GM21423 (cell line): ENCODE results near the gene PFKP.
"Not testable (repeated sequence)": the region's sequence is repeated elsewhere in the genome, so short reads cannot be mapped to it uniquely, and the experiment has no call there.

Experiments used
- ATAC-seq: cut with Tn5 transposase; IDR thresholded peaks from one replicate; pipeline ENCODE4 v1.9.1; 2021; ENCODE audit warnings: mild to moderate bottlenecking, moderate library complexity; ENCODE audit not compliant: unreplicated experiment

PFKP gene

GRCh38 chr10:3095373-3096139, 28.2 kb downstream of the PFKP start:
- peak; percentile 64 for ATAC-seq

GRCh38 chr10:3096149-3096548, 28.8 kb downstream of the PFKP start:
- no peak for ATAC-seq

- ATAC-seq = no peak
Observed at GRCh38 chr10:3097160-3097559, 29.8 kb downstream of the PFKP start.

- no peak for ATAC-seq
Observed at GRCh38 chr10:3098689-3099088, 31.3 kb downstream of the PFKP start.

GRCh38 chr10:3099291-3100092, 32.1 kb downstream of the PFKP start:
- ATAC-seq = no peak

GRCh38 chr10:3100093-3100792, 32.9 kb downstream of the PFKP start:
- no peak for ATAC-seq

GRCh38 chr10:3100856-3101640, 33.7 kb downstream of the PFKP start:
- ATAC-seq = no peak

GRCh38 chr10:3102720-3103427, 35.5 kb downstream of the PFKP start:
- no peak for ATAC-seq

- no peak for ATAC-seq
Observed at GRCh38 chr10:3103646-3104045, 36.3 kb downstream of the PFKP start.

- no peak for ATAC-seq
Observed at GRCh38 chr10:3104251-3104918, 37.0 kb downstream of the PFKP start.

GRCh38 chr10:3105166-3105565, 37.8 kb downstream of the PFKP start:
- ATAC-seq = no peak

- ATAC-seq = no peak
Observed at GRCh38 chr10:3105905-3106304, 38.6 kb downstream of the PFKP start.

GRCh38 chr10:3106328-3106727, 39.0 kb downstream of the PFKP start:
- not testable (repeated sequence) for ATAC-seq

GRCh38 chr10:3106928-3107425, 39.6 kb downstream of the PFKP start:
- no peak for ATAC-seq

GRCh38 chr10:3107426-3107961, 40.1 kb downstream of the PFKP start:
- ATAC-seq = no peak

- ATAC-seq = no peak
Observed at GRCh38 chr10:3108033-3108432, 40.7 kb downstream of the PFKP start.

GRCh38 chr10:3108575-3109105, 41.3 kb downstream of the PFKP start:
- ATAC-seq = no peak

- ATAC-seq = no peak
Observed at GRCh38 chr10:3109196-3109595, 41.8 kb downstream of the PFKP start.

GRCh38 chr10:3109633-3110032, 42.3 kb downstream of the PFKP start:
- ATAC-seq = no peak
